ENCODE data around the gene CMTM5. TPM values are rescaled to one million over a fixed set of nuclear protein-coding genes. Genes with fewer than 3 reads are reported as not detected.

Gene CMTM5
- total RNA-seq, 6 donors from 2014 or later = 0.47 to 3.1 (median 2.3) TPM; not detected in 2

DNA sequence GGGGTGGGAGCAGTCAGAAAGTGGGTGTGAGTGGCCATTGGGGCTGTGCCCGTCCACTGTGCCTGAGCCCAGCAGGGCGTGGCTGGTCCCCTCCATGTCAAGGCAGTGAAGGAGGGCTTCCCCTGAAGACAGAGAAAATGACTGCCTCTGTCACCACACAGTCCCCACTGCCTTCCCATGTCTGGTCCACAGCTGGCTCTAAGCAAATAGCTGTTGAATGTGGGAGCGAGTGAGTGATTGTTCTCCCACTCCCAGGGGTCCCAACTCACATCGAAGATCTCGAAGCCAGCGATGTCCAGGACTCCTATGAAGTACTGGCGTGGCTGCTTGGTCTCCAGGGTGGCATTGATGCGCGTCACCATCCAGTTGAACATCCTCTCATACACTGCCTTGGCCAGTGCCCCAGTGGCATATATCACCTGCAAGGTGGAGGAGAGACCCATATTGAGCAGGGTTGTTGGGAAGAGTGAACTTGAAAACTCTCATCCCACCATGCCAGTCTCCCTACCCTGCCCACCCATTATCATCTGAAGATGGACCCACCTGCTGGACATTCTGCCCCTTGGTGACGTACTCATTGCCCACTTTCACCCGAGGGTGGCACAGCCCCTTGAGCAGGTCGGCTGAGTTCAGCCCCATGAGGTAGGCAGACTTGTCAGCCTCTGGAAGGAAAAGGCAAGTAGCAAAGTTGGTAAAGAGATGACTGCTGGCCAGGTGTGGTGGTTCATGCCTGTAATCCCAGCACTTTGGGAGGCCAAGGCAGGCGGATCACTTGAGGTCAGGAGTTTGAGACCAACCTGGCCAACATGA lies 52.0 kb downstream of the CMTM5 start:
- Histone ChIP-seq H3K27ac (no peak overlapping the region), H3K4me1 (no peaks in the 10 kb centered on the region), H3K27me3 (no peaks in the 10 kb centered on the region), H3K4me3 (no peak overlapping the region), H3K9me3 (no peaks in the 10 kb centered on the region), H3K36me3 (no peaks in the 10 kb centered on the region)
- no peak for DNase-seq
- WGBS, 2 donors = 85 to 90% methylated on average over 11 to 13 of the region's 13 CpGs
- TF ChIP-seq POLR2A (IDR thresholded peaks at IDR 0.05) (no peak), POLR2AphosphoS5 (IDR thresholded peaks at IDR 0.05) (no peak), EP300 (IDR thresholded peaks at IDR 0.05) (no peak)
- TF ChIP-seq, protein P1, sequence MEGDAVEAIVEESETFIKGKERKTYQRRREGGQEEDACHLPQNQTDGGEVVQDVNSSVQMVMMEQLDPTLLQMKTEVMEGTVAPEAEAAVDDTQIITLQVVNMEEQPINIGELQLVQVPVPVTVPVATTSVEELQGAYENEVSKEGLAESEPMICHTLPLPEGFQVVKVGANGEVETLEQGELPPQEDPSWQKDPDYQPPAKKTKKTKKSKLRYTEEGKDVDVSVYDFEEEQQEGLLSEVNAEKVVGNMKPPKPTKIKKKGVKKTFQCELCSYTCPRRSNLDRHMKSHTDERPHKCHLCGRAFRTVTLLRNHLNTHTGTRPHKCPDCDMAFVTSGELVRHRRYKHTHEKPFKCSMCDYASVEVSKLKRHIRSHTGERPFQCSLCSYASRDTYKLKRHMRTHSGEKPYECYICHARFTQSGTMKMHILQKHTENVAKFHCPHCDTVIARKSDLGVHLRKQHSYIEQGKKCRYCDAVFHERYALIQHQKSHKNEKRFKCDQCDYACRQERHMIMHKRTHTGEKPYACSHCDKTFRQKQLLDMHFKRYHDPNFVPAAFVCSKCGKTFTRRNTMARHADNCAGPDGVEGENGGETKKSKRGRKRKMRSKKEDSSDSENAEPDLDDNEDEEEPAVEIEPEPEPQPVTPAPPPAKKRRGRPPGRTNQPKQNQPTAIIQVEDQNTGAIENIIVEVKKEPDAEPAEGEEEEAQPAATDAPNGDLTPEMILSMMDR (IDR thresholded peaks at IDR 0.05) = no peak
- ATAC-seq (ENCODE audit: low FRiP score in 2 of 2) = no peak

Small RNA genes lying within 50 kb of the gene (small RNA-seq; reads per million reads assigned to genes)
- 0 reads per million in 4 donors for gene MIR208A
- 0 reads per million in 4 donors for gene MIR208B

Other genes starting within 250 kb of the CMTM5 start
- 10 to 100 TPM; 30.4 to 58.2 (median 42.0) TPM for gene SLC7A8, start 193.4 kb upstream of the CMTM5 start, total RNA-seq
- not detected for gene RNF212B, start 139.1 kb upstream of the CMTM5 start, total RNA-seq
- 10 to 100 TPM in 4 of 6 donors, 1 to 10 TPM in 2; 3.9 to 13.7 (median 11.2) TPM for gene HOMEZ, start 90.9 kb upstream of the CMTM5 start, total RNA-seq
- gene PPP1R3E, start 74.2 kb upstream of the CMTM5 start, total RNA-seq = 10 to 100 TPM in 4 of 6 donors, 1 to 10 TPM in 2; 6.7 to 95.3 (median 12.8) TPM
- 10 to 100 TPM; 38.8 to 53.8 (median 47.3) TPM for gene BCL2L2, start 70.2 kb upstream of the CMTM5 start, total RNA-seq
- 100 to 1,000 TPM in 3 of 6 donors, 10 to 100 TPM in 3; 47.6 to 325 (median 85.7) TPM for gene PABPN1, start 55.6 kb upstream of the CMTM5 start, total RNA-seq
- 10 to 100 TPM in 4 of 6 donors, 1 to 10 TPM in 2; 5.8 to 16.8 (median 12.4) TPM for gene SLC22A17, start 24.2 kb upstream of the CMTM5 start, total RNA-seq
- gene EFS, start 11.9 kb upstream of the CMTM5 start, total RNA-seq = 10 to 100 TPM in 3 of 6 donors, 1 to 10 TPM in 3; 4.1 to 18.9 (median 9.3) TPM
- not detected for gene IL25, start 4.2 kb upstream of the CMTM5 start, total RNA-seq
- gene MYH6, start 31.2 kb downstream of the CMTM5 start, total RNA-seq = not detected
- gene MYH7, start 58.6 kb downstream of the CMTM5 start, total RNA-seq = not detected
- gene NGDN, start 92.7 kb downstream of the CMTM5 start, total RNA-seq = 10 to 100 TPM; 25.4 to 42.6 (median 35.5) TPM
- 1 to 10 TPM; 1.7 to 6.3 (median 3.0) TPM for gene ZFHX2, start 174.7 kb downstream of the CMTM5 start, total RNA-seq
- 10 to 100 TPM; 16.7 to 27.2 (median 20.4) TPM for gene THTPA, start 179.2 kb downstream of the CMTM5 start, total RNA-seq
- gene AP1G2, start 190.7 kb downstream of the CMTM5 start, total RNA-seq = 100 to 1,000 TPM in 5 of 6 donors, 10 to 100 TPM in 1; 73.9 to 418 (median 140) TPM
- gene JPH4, start 201.7 kb downstream of the CMTM5 start, total RNA-seq = 1 to 10 TPM in 5 of 6 donors, under 1 TPM in 1; 0.69 to 6.5 (median 2.5) TPM

Data from upper lobe of left lung (tissue), 6 donors.